K562 (cell line): ENCODE measurements around the gene SOS1. TPM values are rescaled to one million over a fixed set of nuclear protein-coding genes. Genes with fewer than 3 reads are reported as not detected.
A peak's percentile ranks its signal among the peaks of the same experiment; 100 is the strongest.

Experiments used
- KLF10 ChIP-seq: fragments of 250-450 bp; sonication (Bioruptor Pico); IDR thresholded peaks from 2 replicates; pipeline ENCODE4 v1.6.1; 2021; ENCODE audit warnings: matching md5 sums
- NFIC ChIP-seq: fragments of 450-650 bp; IDR thresholded peaks from 2 replicates; pipeline ENCODE4 v1.6.1; 2017; ENCODE audit warnings: mild to moderate bottlenecking, inconsistent platforms
- SRSF7 ChIP-seq: fragments of 200-400 bp; formaldehyde crosslinking; optimal IDR thresholded peaks from 2 replicates; pipeline ENCODE3; 2017; ENCODE audit warnings: mild to moderate bottlenecking, low read depth, low read length
- YY1 ChIP-seq, 3 experiments: IDR thresholded peaks; 2 replicates each; pipeline ENCODE4 v1.6.1; 2011; ENCODE audit warnings: low read length in 2 of 3, mild to moderate bottlenecking in 2 of 3, moderate library complexity in 2 of 3, borderline replicate concordance in 1 of 3, control low read depth in 1 of 3, low read depth in 1 of 3; ENCODE audit not compliant: insufficient read depth in 3 of 3, insufficient replicate concordance in 2 of 3, control insufficient read depth in 1 of 3, insufficient read length in 1 of 3; ENCODE audit errors: extremely low read depth in 1 of 3
- ZC3H4 ChIP-seq: sonication (generic); formaldehyde crosslinking; IDR thresholded peaks from 2 replicates; pipeline ENCODE4 v1.9.0; 2021; ENCODE audit warnings: missing genetic modification reagents, borderline replicate concordance
- ZNF436 ChIP-seq: fragments of 250-450, 450-650 bp; sonication (Bioruptor Pico); formaldehyde crosslinking; IDR thresholded peaks from 2 replicates; pipeline ENCODE4 v1.7.0; 2020; ENCODE audit warnings: mild to moderate bottlenecking
- polyA plus RNA-seq, 8 experiments: library from polyadenylated mRNA; depleted of rRNA in 4 of 8; stranded (reverse) in 5 of 8; unstranded in 3 of 8; fragments of >200 nt; fragmentation: Nextera tagmentation in 2 of 8; fragmentation: Illumina TruSeq in 1 of 8; extraction: Ambion mirVana in 2 of 8; extraction: Trizol in 1 of 8; gene quantifications; 2 replicates each; pipeline versions ENCODE4 v1.2.1 to v1.2.3, GENCODE V29; 2011 to 2014; ENCODE audit warnings: inconsistent platforms in 1 of 8, missing spikeins in 1 of 8
- total RNA-seq, 7 experiments: library from RNA; depleted of rRNA in 6 of 7; stranded (reverse); fragments of >200 nt in 6 of 7; fragmentation: Illumina TruSeq in 2 of 7; extraction: Trizol in 2 of 7; gene quantifications; 2 replicates each; pipeline versions ENCODE4 v1.2.1 to v1.2.3, GENCODE V29; 2011 to 2021; ENCODE audit warnings: low replicate concordance in 1 of 7
- TF ChIP-seq, protein P1 (sequence below): fragments of 250-450 bp; sonication (Bioruptor Pico); IDR thresholded peaks from 2 replicates; pipeline ENCODE4 v1.5.0; 2021
- TF ChIP-seq, protein P2 (sequence below), 2 experiments: fragments of 450-650 bp; formaldehyde crosslinking in 1 of 2; IDR thresholded peaks; 2 replicates each; pipeline versions ENCODE4 v1.4.0 to v1.6.1; 2014 to 2020; ENCODE audit warnings: mild to moderate bottlenecking in 2 of 2, borderline replicate concordance in 1 of 2, low read depth in 1 of 2
- TF ChIP-seq, protein P3 (sequence below): sonication (generic); formaldehyde crosslinking; IDR thresholded peaks from 2 replicates; pipeline ENCODE4 v1.8.0; 2022; ENCODE audit warnings: mild to moderate bottlenecking, missing genetic modification reagents
- TF ChIP-seq, protein P4 (sequence below): fragments of 250-450 bp; sonication (Bioruptor Pico); IDR thresholded peaks from 2 replicates; pipeline ENCODE4 v1.9.0; 2021; ENCODE audit warnings: mild to moderate bottlenecking, inconsistent platforms

The SOS1 gene
- total and polyA plus RNA-seq, 9 of the 15 experiments (the other 6 are each of a cell fraction or from before 2014, with no cell fraction given), result 2.5 to 27.1 (median 16.3) TPM

DNA sequence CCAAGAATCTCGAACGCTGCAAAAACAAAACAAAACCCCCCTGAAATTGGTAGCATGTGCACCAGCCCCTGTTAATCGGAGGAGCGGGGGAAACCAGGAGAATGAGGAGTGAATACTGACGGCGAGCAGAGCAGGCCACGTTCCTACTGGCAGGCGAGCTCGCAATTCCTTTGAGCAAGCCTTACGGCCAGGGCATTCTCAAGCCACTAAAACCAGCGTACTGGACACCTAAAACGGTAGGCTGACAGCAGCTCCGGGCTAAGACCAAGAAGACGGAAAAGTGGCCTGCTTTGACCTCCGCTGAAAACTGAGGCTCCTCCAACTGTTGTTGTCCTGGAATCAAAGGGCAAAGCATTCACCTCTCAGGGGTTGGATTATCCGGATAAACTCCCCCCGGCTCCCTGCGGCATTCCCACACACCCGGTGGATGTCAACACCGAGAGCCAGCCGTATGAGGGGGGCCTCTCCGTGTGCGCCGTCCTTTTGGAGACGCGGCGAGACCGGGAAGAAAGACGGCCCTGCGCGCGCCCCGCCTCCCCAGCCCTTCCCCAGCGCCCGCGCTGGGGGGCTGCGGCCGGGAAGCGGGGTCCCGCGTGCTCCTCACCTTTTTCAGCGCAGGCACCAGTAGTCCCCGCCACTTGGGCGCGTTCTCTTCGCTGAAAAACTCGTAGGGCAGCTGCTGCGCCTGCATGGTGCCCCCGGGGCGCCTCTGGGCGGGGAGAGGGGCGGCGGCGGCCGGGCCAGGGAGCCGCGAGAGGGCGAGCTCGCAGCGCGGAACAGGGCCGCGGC, 925 bp downstream of the SOS1 start (continued):
- TF ChIP-seq, protein P1, sequence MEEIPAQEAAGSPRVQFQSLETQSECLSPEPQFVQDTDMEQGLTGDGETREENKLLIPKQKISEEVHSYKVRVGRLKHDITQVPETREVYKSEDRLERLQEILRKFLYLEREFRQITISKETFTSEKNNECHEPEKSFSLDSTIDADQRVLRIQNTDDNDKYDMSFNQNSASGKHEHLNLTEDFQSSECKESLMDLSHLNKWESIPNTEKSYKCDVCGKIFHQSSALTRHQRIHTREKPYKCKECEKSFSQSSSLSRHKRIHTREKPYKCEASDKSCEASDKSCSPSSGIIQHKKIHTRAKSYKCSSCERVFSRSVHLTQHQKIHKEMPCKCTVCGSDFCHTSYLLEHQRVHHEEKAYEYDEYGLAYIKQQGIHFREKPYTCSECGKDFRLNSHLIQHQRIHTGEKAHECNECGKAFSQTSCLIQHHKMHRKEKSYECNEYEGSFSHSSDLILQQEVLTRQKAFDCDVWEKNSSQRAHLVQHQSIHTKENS (CRISPR knock-in tag), result no peak
- TF ChIP-seq ZNF436 (CRISPR knock-in tag) (no peak), ZC3H4 (CRISPR knock-in tag) (no peak), KLF10 (CRISPR knock-in tag) (no peak), NFIC (no peak), SRSF7 (no peak), YY1 (IDR thresholded peaks at IDR 0.05; ENCODE audit: borderline replicate concordance in 1 of 3, control insufficient read depth in 1 of 3, extremely low read depth in 1 of 3, insufficient read depth in 3 of 3, insufficient read length in 1 of 3, insufficient replicate concordance in 2 of 3, low read depth in 1 of 3, low read length in 2 of 3) (peak in 2 of 3 experiments; percentile 27 to 48)
- TF ChIP-seq, protein P2, sequence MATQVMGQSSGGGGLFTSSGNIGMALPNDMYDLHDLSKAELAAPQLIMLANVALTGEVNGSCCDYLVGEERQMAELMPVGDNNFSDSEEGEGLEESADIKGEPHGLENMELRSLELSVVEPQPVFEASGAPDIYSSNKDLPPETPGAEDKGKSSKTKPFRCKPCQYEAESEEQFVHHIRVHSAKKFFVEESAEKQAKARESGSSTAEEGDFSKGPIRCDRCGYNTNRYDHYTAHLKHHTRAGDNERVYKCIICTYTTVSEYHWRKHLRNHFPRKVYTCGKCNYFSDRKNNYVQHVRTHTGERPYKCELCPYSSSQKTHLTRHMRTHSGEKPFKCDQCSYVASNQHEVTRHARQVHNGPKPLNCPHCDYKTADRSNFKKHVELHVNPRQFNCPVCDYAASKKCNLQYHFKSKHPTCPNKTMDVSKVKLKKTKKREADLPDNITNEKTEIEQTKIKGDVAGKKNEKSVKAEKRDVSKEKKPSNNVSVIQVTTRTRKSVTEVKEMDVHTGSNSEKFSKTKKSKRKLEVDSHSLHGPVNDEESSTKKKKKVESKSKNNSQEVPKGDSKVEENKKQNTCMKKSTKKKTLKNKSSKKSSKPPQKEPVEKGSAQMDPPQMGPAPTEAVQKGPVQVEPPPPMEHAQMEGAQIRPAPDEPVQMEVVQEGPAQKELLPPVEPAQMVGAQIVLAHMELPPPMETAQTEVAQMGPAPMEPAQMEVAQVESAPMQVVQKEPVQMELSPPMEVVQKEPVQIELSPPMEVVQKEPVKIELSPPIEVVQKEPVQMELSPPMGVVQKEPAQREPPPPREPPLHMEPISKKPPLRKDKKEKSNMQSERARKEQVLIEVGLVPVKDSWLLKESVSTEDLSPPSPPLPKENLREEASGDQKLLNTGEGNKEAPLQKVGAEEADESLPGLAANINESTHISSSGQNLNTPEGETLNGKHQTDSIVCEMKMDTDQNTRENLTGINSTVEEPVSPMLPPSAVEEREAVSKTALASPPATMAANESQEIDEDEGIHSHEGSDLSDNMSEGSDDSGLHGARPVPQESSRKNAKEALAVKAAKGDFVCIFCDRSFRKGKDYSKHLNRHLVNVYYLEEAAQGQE (IDR thresholded peaks at IDR 0.05; ENCODE audit: borderline replicate concordance), result peak; percentile 49
- TF ChIP-seq, protein P2 (CRISPR knock-in tag; IDR thresholded peaks at IDR 0.05; ENCODE audit: low read depth), result 0 out of 2 replicates have a peak, but pooled peaks have one; percentile 48
- TF ChIP-seq, protein P3, sequence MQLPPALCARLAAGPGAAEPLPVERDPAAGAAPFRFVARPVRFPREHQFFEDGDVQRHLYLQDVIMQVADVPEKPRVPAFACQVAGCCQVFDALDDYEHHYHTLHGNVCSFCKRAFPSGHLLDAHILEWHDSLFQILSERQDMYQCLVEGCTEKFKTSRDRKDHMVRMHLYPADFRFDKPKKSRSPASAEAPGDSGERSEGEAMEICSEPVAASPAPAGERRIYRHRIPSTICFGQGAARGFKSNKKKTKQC (CRISPR knock-in tag), result 0 out of 2 replicates have a peak, but pooled peaks have one; percentile 29
- TF ChIP-seq, protein P4, sequence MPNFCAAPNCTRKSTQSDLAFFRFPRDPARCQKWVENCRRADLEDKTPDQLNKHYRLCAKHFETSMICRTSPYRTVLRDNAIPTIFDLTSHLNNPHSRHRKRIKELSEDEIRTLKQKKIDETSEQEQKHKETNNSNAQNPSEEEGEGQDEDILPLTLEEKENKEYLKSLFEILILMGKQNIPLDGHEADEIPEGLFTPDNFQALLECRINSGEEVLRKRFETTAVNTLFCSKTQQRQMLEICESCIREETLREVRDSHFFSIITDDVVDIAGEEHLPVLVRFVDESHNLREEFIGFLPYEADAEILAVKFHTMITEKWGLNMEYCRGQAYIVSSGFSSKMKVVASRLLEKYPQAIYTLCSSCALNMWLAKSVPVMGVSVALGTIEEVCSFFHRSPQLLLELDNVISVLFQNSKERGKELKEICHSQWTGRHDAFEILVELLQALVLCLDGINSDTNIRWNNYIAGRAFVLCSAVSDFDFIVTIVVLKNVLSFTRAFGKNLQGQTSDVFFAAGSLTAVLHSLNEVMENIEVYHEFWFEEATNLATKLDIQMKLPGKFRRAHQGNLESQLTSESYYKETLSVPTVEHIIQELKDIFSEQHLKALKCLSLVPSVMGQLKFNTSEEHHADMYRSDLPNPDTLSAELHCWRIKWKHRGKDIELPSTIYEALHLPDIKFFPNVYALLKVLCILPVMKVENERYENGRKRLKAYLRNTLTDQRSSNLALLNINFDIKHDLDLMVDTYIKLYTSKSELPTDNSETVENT, result 0 out of 2 replicates have a peak, but pooled peaks have one; percentile 25
